Omental fat pad (tissue), 4 donors: ENCODE measurements around the gene ZCCHC3. TPM values are rescaled to one million over a fixed set of nuclear protein-coding genes. Genes with fewer than 3 reads are reported as not detected.

Experiments
- ATAC-seq: fragments of 150-250 bp; one replicate; pipeline ENCODE4 v1.9.1; 2016; ENCODE audit warnings: mild to moderate bottlenecking, moderate library complexity; ENCODE audit not compliant: low FRiP score
- DNase-seq: peaks from one replicate; pipeline ENCODE4 v3.0.0-alpha.2; 2019; ENCODE audit warnings: low spot score
- total RNA-seq, 4 donors: library from RNA; depleted of rRNA; stranded (reverse); fragments of >200 nt; gene quantifications; one replicate each; pipeline ENCODE4 v1.1.0, GENCODE V29; 2016
- TF ChIP-seq, protein P1 (sequence below), 3 donors: fragments of 450-650 bp; IDR thresholded peaks; one replicate each; pipeline ENCODE4 v1.5.1; 2016 to 2017; ENCODE audit warnings: antibody characterized with exemption in 3 of 3, mild to moderate bottlenecking in 3 of 3, moderate library complexity in 2 of 3

The ZCCHC3 gene
- total RNA-seq, 4 donors from 2014 or later = 10.5 to 20.1 (median 12.6) TPM

DNA sequence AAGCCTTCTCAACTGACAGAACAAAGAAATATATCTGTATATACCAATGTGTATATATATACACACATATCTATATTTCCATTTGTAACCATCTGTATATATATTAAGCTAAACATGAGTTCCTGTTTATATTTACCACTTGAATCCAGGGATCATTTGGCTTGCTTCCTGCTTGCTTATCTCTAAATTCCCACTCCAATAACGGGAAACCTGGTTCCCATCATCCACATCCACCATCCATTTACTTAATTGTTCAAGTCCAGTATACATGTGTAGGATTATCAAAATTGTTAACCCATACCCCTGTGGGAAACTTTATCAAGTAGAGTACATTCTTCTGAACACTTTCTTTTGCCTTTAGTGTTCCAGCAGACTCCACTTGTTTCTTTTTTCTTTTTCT is 15.5 kb downstream of the ZCCHC3 start:
- DNase-seq = no peak
- TF ChIP-seq, protein P1, sequence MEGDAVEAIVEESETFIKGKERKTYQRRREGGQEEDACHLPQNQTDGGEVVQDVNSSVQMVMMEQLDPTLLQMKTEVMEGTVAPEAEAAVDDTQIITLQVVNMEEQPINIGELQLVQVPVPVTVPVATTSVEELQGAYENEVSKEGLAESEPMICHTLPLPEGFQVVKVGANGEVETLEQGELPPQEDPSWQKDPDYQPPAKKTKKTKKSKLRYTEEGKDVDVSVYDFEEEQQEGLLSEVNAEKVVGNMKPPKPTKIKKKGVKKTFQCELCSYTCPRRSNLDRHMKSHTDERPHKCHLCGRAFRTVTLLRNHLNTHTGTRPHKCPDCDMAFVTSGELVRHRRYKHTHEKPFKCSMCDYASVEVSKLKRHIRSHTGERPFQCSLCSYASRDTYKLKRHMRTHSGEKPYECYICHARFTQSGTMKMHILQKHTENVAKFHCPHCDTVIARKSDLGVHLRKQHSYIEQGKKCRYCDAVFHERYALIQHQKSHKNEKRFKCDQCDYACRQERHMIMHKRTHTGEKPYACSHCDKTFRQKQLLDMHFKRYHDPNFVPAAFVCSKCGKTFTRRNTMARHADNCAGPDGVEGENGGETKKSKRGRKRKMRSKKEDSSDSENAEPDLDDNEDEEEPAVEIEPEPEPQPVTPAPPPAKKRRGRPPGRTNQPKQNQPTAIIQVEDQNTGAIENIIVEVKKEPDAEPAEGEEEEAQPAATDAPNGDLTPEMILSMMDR (IDR thresholded peaks at IDR 0.05) = no peak
- ATAC-seq = no peak

DNA sequence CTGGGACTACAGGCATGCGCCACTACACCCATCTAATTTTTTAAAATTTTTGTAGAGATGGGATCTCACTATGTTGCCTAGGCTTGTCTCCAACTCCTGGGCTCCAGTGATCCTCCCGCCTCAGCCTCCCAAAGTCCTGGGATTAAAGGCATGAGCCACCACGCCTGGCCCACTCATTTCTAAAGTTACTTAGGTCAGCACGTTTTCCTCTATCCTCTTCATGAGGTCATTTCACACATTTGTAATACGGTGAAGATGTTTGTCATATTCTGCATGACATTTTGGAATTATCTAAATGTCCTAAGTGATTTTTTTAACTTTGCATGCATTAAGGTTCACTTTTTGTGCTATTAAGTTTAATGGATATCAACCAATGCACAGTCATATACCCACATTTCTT is 16.0 kb downstream of the ZCCHC3 start:
- DNase-seq (no peak), ATAC-seq (no peak)
- TF ChIP-seq, protein P1 (IDR thresholded peaks at IDR 0.05) = no peak

DNA sequence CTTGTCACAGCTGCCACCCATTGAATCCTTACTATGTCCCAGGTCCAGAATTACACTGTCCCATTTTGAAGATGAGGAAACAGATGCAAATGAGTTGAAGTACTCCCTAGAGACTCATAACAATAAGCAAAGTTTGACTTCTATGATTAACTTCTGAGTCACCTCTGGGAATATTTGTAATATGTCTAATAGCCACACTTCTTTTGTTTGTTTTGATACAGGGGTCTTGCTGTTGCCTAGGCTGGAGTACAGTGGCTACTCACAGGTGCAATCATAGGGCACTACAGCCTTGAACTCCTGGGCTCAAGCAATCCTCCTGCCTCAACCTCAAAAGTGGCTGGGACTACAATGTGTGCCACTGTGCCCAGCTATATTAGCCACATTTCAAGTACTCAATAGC is 16.6 kb downstream of the ZCCHC3 start:
- TF ChIP-seq, protein P1 (IDR thresholded peaks at IDR 0.05) = no peak
- DNase-seq = no peak
- no peak for ATAC-seq

DNA sequence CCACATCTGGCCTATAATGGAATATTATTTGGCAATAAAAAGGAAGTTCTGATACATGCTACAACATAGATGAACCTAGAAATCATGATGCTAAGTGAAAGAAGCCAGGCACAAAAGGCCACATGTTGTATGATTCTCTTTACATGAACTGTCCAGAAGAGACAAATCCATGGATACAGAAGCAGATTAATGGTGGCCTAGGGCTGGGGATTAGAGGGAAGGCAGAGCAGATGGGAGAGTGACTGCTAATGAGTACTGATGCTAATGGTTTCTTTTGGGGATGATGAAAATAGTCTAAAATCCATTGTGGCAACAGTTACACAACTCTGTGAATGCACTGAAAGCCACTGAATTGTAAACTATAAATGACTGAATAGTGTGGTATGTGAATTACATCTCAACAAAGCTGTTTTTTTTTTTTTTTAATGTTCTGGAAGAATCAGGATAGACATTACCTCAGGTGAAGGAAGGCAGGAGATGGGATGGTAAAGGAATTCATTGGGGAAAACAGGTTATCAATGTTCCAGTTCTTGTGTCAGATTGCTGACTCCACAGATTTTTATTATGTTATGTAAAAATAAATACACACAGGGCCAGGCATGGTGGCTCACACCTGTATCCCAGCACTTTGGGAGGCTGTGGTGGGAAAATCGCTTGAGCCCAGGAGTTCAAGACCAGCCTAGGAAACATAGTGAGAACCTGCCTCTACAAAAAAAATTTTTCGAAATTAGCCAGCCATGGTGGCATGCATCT is 19.1 kb downstream of the ZCCHC3 start:
- DNase-seq (no peak), ATAC-seq (no peak)
- TF ChIP-seq, protein P1 (IDR thresholded peaks at IDR 0.05) = no peak

DNA sequence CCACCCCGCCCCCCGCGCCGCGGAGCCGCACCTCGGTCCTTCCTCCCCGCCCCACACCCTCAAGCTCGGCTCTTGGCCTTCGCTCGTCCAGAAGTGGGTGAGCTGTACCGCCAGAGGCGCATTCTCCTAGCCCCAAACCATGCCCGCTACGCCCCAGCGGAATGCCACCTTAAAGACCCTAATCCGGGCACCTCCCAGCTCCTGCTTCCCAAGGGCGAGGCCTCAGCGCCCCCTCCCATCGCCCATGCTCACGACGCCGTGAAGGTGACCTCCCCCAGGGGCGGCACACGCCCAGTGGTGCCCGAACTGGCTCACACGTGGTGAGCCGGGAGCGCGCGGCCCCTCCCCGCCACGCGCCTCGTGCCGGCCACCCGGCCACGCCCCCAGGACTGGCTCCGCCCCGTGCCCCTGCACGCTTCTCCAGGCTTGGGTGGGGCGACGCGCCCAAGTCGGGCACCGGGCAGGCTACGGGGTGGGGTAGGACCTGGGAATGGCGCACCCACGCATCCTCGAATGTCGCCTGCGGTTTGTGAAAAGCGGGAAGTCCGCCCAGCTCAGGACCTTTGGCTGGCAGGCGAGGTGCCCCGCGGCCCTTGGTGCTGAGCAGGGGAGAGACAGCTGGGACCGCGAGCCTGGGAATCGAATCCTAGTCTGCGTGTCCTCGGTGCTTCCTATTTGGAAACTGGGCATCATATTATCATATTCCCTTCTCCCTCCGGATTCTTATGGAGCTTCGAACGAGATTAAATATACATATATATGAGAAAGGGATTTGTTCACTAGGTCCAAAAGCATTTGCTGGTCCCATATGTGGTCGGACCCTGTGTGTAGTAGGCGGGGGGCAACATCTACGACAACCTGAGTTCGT is 27.0 kb downstream of the ZCCHC3 start:
- DNase-seq = peak; percentile 75
- TF ChIP-seq, protein P1 (IDR thresholded peaks at IDR 0.05) = peak in 1 of 3 donors; percentile 6
- ATAC-seq = peak; percentile 72

DNA sequence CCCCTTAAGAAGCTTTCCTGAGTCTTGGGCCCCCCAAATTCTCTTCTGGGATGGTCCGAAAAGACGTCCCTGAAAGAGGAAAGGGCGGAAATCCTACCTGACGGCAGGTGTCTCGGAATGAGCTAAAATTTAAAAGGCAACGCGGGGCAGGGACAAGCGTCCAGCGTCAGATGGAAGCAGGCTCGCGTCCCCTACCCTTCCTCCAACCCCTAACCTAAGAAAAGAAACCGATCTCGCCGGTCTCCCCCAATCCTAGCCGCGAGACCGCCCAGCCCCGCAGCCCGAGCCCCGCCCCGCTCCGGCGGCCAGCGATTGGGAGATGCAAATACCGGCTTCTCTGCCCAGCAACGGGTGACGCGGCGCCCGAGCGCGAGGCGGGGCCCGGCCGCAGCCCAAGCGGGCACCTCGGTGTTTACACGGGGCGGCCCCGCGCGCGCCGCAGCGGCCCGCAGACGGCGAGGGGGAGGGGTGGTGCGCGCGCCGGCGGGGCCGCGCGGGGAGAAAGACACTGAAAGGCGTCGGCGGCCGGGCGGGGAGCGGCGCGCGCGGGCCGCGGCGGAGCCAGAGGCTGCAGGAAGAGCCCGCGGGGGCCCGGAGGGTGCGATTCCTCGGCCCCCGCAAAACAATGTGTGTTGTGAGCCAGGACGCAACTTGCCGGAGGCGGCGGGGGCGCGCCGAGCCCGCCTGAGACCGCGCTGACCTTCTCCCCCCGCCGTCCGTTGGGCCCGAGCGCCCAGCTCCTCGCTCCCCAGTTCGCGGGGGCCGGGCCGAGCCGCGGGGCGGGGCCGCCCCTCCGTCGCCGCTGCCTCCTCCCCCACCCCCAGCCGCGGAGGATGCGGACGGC is 27.9 kb downstream of the ZCCHC3 start, which contains the start of gene SOX12:
TSS of gene SOX12 (plus strand) at position 508 of the 844 bp plus-strand sequence. CDS start 373 bp downstream, outside the sequence.
- TF ChIP-seq, protein P1 (IDR thresholded peaks at IDR 0.05) = no peak

More for the DNA sequence above, 27.9 kb downstream of the ZCCHC3 start, which contains the start of gene SOX12:
- DNase-seq (peak; percentile 97), ATAC-seq (peak; percentile 75)
